SK-N-SH treated with all-trans-retinoic acid at 6 μM for 48 hours (cell line): ENCODE measurements around the gene ULK1.

ENCODE experiments used
- ATAC-seq: fragments of 200-7000 bp; cut with Tn5 transposase; 3 replicates; pipeline ENCODE4 v1.9.1; 2020; ENCODE audit warnings: mild to moderate bottlenecking, moderate library complexity
- ARNTL ChIP-seq: fragments of 450-650 bp; formaldehyde crosslinking; IDR thresholded peaks from 2 replicates; pipeline ENCODE4 v1.5.0; 2020; ENCODE audit warnings: low read depth, mild to moderate bottlenecking, moderate library complexity, borderline replicate concordance
- BACH2 ChIP-seq: fragments of 250-450 bp; sonication (Bioruptor Pico); IDR thresholded peaks from 2 replicates; pipeline ENCODE4 v1.9.0; 2021; ENCODE audit warnings: mild to moderate bottlenecking, borderline replicate concordance
- CREB5 ChIP-seq: fragments of 250-450 bp; sonication (Bioruptor Pico); IDR thresholded peaks from 2 replicates; pipeline ENCODE4 v1.5.1; 2020; ENCODE audit warnings: low read depth, mild to moderate bottlenecking, moderate library complexity
- CSDC2 ChIP-seq: fragments of 250-450 bp; sonication (Bioruptor Pico); IDR thresholded peaks from 2 replicates; pipeline ENCODE4 v1.5.0; 2020; ENCODE audit warnings: mild to moderate bottlenecking, moderate library complexity
- CSRNP3 ChIP-seq: fragments of 250-450 bp; sonication (Bioruptor Pico); IDR thresholded peaks from 2 replicates; pipeline ENCODE4 v1.5.1; 2021; ENCODE audit warnings: mild to moderate bottlenecking, moderate library complexity
- ESRRG ChIP-seq: fragments of 250-450 bp; sonication (Bioruptor Pico); IDR thresholded peaks from 2 replicates; pipeline ENCODE4 v1.6.1; 2021; ENCODE audit warnings: mild to moderate bottlenecking
- GLIS3 ChIP-seq: fragments of 250-450 bp; sonication (Bioruptor Pico); IDR thresholded peaks from 2 replicates; pipeline ENCODE4 v1.5.0; 2020; ENCODE audit warnings: mild to moderate bottlenecking, moderate library complexity
- OSR1 ChIP-seq: fragments of 250-450 bp; sonication (Bioruptor Pico); IDR thresholded peaks from 2 replicates; pipeline ENCODE4 v1.8.0; 2022; ENCODE audit warnings: moderate library complexity, mild to moderate bottlenecking, inconsistent platforms
- POU6F1 ChIP-seq: fragments of 250-450 bp; sonication (Bioruptor Pico); IDR thresholded peaks from 2 replicates; pipeline ENCODE4 v1.8.0; 2021; ENCODE audit warnings: low read depth, mild to moderate bottlenecking, moderate library complexity, borderline replicate concordance
- PPARA ChIP-seq: fragments of 250-450 bp; sonication (Bioruptor Pico); IDR thresholded peaks from 2 replicates; pipeline ENCODE4 v1.5.0; 2020; ENCODE audit warnings: mild to moderate bottlenecking, borderline replicate concordance
- SNAI2 ChIP-seq: fragments of 250-450 bp; sonication (Bioruptor Pico); IDR thresholded peaks from 2 replicates; pipeline ENCODE4 v1.5.0; 2020; ENCODE audit warnings: mild to moderate bottlenecking, moderate library complexity
- TCF4 ChIP-seq: fragments of 250-450 bp; sonication (Bioruptor Pico); IDR thresholded peaks from 2 replicates; pipeline ENCODE4 v1.8.0; 2021; ENCODE audit warnings: mild to moderate bottlenecking, moderate library complexity, borderline replicate concordance
- TOX ChIP-seq: fragments of 250-450 bp; sonication (Bioruptor Pico); IDR thresholded peaks from 2 replicates; pipeline ENCODE4 v1.8.0; 2021; ENCODE audit warnings: mild to moderate bottlenecking, moderate library complexity, borderline replicate concordance
- TSHZ2 ChIP-seq: fragments of 250-450 bp; sonication (Bioruptor Pico); IDR thresholded peaks from 2 replicates; pipeline ENCODE4 v1.5.0; 2020; ENCODE audit warnings: mild to moderate bottlenecking, moderate library complexity
- ZC3H10 ChIP-seq: fragments of 250-450 bp; sonication (Bioruptor Pico); IDR thresholded peaks from 2 replicates; pipeline ENCODE4 v1.5.1; 2021; ENCODE audit warnings: mild to moderate bottlenecking, moderate library complexity
- ZFP3 ChIP-seq: fragments of 250-450 bp; sonication (Bioruptor Pico); IDR thresholded peaks from 2 replicates; pipeline ENCODE4 v1.5.0; 2020; ENCODE audit warnings: mild to moderate bottlenecking, moderate library complexity
- ZFP30 ChIP-seq: fragments of 450-650 bp; formaldehyde crosslinking; IDR thresholded peaks from 2 replicates; pipeline ENCODE4 v1.5.0; 2022; ENCODE audit warnings: mild to moderate bottlenecking, moderate library complexity
- ZNF565 ChIP-seq: fragments of 450-650 bp; formaldehyde crosslinking; conservative IDR thresholded peaks from 2 replicates; pipeline ENCODE4 v1.5.0; 2020; ENCODE audit warnings: low read depth, mild to moderate bottlenecking, moderate library complexity
- ZNF70 ChIP-seq: fragments of 450-650 bp; formaldehyde crosslinking; IDR thresholded peaks from 2 replicates; pipeline ENCODE4 v1.5.0; 2020; ENCODE audit warnings: mild to moderate bottlenecking, moderate library complexity
- ZNF8 ChIP-seq: fragments of 450-650 bp; formaldehyde crosslinking; IDR thresholded peaks from 2 replicates; pipeline ENCODE4 v1.5.0; 2020; ENCODE audit warnings: mild to moderate bottlenecking, moderate library complexity

ULK1 gene

GRCh38 chr12:131856366-131857097 is 37.9 kb upstream of the ULK1 start:
- ATAC-seq, result no peak
- TF ChIP-seq ZFP3 (CRISPR knock-in tag) (no peak), ZNF70 (CRISPR knock-in tag) (no peak), TOX (CRISPR knock-in tag) (no peak), ZNF8 (CRISPR knock-in tag) (no peak), ZFP30 (CRISPR knock-in tag) (no peak), ARNTL (CRISPR knock-in tag) (no peak), BACH2 (CRISPR knock-in tag) (no peak), TSHZ2 (no peak), SNAI2 (CRISPR knock-in tag) (no peak), POU6F1 (CRISPR knock-in tag) (no peak), ESRRG (CRISPR knock-in tag) (no peak), ZC3H10 (CRISPR knock-in tag) (no peak), GLIS3 (CRISPR knock-in tag) (no peak), CSDC2 (CRISPR knock-in tag) (no peak), CSRNP3 (CRISPR knock-in tag) (no peak), CREB5 (CRISPR knock-in tag) (no peak)

- ATAC-seq, result no peak
- no peak for TF ChIP-seq ZFP3 (CRISPR knock-in tag)
- TF ChIP-seq SNAI2 (CRISPR knock-in tag), result no peak
- TF ChIP-seq ZNF565 (CRISPR knock-in tag), result no peak
- no peak for TF ChIP-seq TOX (CRISPR knock-in tag)
- TF ChIP-seq TSHZ2, result no peak
- TF ChIP-seq POU6F1 (CRISPR knock-in tag), result no peak
- no peak for TF ChIP-seq ZFP30 (CRISPR knock-in tag)
- no peak for TF ChIP-seq ARNTL (CRISPR knock-in tag)
- TF ChIP-seq GLIS3 (CRISPR knock-in tag), result no peak
- no peak for TF ChIP-seq BACH2 (CRISPR knock-in tag)
- TF ChIP-seq ZNF8 (CRISPR knock-in tag), result no peak
- no peak for TF ChIP-seq OSR1 (CRISPR knock-in tag)
- TF ChIP-seq TCF4 (CRISPR knock-in tag), result no peak
- no peak for TF ChIP-seq ZC3H10 (CRISPR knock-in tag)
- no peak for TF ChIP-seq CREB5 (CRISPR knock-in tag)
- TF ChIP-seq CSDC2 (CRISPR knock-in tag), result no peak
- TF ChIP-seq PPARA (CRISPR knock-in tag), result no peak
- no peak for TF ChIP-seq ESRRG (CRISPR knock-in tag)
- TF ChIP-seq CSRNP3 (CRISPR knock-in tag), result no peak
These were observed 36.2 kb upstream of the ULK1 start for GRCh38 chr12:131857908-131858850.
